Measurements from ENCODE around the gene PHACTR4. TPM values are rescaled to one million over a fixed set of nuclear protein-coding genes. Genes with fewer than 3 reads are reported as not detected.

The PHACTR4 gene
- total and polyA plus RNA-seq, 10 of the 15 experiments (the other 5 are each of a cell fraction or from before 2014, with no cell fraction given) = 8.9 to 34.2 (median 12.5) TPM

DNA sequence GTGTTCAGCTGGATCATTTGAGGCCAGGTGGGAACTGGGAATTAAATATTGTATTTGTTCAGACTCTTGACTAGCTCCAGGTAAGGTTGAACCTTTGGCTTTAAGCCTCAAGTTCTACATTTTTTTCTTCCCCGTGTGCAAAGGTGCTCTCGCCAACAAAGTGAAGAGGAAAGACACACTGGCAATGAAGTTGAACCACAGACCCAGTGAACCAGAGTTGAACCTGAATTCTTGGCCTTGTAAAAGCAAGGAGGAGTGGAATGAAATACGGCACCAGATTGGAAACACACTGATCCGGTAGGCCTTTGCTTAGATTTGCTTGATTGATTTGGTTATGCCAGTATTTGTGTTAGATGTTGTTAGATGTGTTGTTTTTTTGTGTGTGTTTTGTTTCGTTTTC is 110.8 kb downstream of the PHACTR4 start:
- CTCF ChIA-PET = interaction anchor here (0.9 to 1.9 kb wide), 3 partner anchors 46 to 149 kb away, joined by 3 to 5 read pairs (median 4); no protein-coding TSS in a partner anchor

More for the DNA sequence above, 110.8 kb downstream of the PHACTR4 start:
- no peak overlapping the region for H3K9ac ChIP-seq (ENCODE audit: control insufficient read depth, insufficient read depth, low read length)
- DNase-seq (ENCODE audit: low read depth, low spot score) (no peak), FAIRE-seq (no peak), ATAC-seq (no peak)
- in situ Hi-C loops (cut with MboI) = no loop called here
- no peak overlapping the region for H3K27ac ChIP-seq (ENCODE audit: control insufficient read depth, insufficient read depth)
- TF ChIP-seq GATAD2B (conservative IDR thresholded peaks at IDR 0.05; ENCODE audit: low read depth) (no peak), RAD51 (IDR thresholded peaks at IDR 0.05) (no peak), BHLHE40 (IDR thresholded peaks at IDR 0.05; ENCODE audit: borderline replicate concordance in 1 of 2, low read depth in 2 of 2, low read length in 1 of 2) (no peak), POU2F2 (IDR thresholded peaks at IDR 0.05; ENCODE audit: borderline replicate concordance, low read depth, low read length) (no peak), MTA3 (IDR thresholded peaks at IDR 0.05; ENCODE audit: borderline replicate concordance, low read length) (no peak)
- TF ChIP-seq, protein P1, sequence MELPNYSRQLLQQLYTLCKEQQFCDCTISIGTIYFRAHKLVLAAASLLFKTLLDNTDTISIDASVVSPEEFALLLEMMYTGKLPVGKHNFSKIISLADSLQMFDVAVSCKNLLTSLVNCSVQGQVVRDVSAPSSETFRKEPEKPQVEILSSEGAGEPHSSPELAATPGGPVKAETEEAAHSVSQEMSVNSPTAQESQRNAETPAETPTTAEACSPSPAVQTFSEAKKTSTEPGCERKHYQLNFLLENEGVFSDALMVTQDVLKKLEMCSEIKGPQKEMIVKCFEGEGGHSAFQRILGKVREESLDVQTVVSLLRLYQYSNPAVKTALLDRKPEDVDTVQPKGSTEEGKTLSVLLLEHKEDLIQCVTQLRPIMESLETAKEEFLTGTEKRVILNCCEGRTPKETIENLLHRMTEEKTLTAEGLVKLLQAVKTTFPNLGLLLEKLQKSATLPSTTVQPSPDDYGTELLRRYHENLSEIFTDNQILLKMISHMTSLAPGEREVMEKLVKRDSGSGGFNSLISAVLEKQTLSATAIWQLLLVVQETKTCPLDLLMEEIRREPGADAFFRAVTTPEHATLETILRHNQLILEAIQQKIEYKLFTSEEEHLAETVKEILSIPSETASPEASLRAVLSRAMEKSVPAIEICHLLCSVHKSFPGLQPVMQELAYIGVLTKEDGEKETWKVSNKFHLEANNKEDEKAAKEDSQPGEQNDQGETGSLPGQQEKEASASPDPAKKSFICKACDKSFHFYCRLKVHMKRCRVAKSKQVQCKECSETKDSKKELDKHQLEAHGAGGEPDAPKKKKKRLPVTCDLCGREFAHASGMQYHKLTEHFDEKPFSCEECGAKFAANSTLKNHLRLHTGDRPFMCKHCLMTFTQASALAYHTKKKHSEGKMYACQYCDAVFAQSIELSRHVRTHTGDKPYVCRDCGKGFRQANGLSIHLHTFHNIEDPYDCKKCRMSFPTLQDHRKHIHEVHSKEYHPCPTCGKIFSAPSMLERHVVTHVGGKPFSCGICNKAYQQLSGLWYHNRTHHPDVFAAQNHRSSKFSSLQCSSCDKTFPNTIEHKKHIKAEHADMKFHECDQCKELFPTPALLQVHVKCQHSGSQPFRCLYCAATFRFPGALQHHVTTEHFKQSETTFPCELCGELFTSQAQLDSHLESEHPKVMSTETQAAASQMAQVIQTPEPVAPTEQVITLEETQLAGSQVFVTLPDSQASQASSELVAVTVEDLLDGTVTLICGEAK (IDR thresholded peaks at IDR 0.05; ENCODE audit: borderline replicate concordance) = no peak
- H3K79me2 ChIP-seq (ENCODE audit: control insufficient read depth, insufficient read depth, low read length) = no peaks in the 10 kb centered on the region
- H2AFZ ChIP-seq (ENCODE audit: control insufficient read depth, low read depth, low read length) = no peak overlapping the region
- H4K20me1 ChIP-seq (ENCODE audit: control insufficient read depth, insufficient read depth) = no peaks in the 10 kb centered on the region
- H3K27me3 ChIP-seq (replicated peaks in 1 of 2; ENCODE audit: control insufficient read depth in 2 of 2, insufficient read depth in 2 of 2, low read length in 1 of 2) = no peaks in the 10 kb centered on the region
- no TSS peak for BruUV-seq (replicated peaks)
- peaks cover 0 to 14% of the 10 kb centered on the region in 2 experiments; a peak in 2 of 4 replicates for H3K36me3 ChIP-seq (ENCODE audit: control insufficient read depth in 2 of 2, insufficient read depth in 2 of 2, low read length in 1 of 2)
- H3K4me3 ChIP-seq = no peak overlapping the region
- ChIA-PET RAD21 (ENCODE audit: unreplicated experiment) (no interaction called here), POLR2A (interaction anchor here (0.6 kb wide), 1 partner anchor 1445 kb away, joined by 3 read pairs; no protein-coding TSS in a partner anchor), SMC1A (ENCODE audit: uncharacterized antibody, unreplicated experiment) (interaction anchor here (0.6 to 1.0 kb wide), 2 partner anchors 9 to 12 kb away, joined by 3 read pairs; no protein-coding TSS in a partner anchor)
- no peak overlapping the region for H3K4me2 ChIP-seq (ENCODE audit: control insufficient read depth, insufficient read depth)
- WGBS (ENCODE audit: insufficient coverage, insufficient replicate concordance, low lambda C conversion rate, missing lambda C conversion rate) = 96% methylated on average over 5 of the region's 5 CpGs
- no peaks in the 10 kb centered on the region for H3K9me3 ChIP-seq (replicated peaks; ENCODE audit: control insufficient read depth, insufficient read depth, low read length)
- intact Hi-C loops (cut with micrococcal nuclease; ENCODE audit: unreplicated experiment) = no loop called here
- H3K4me1 ChIP-seq (ENCODE audit: control insufficient read depth, insufficient read depth, low read length) = no peaks in the 10 kb centered on the region
